Measurements from ENCODE around the gene LLGL2. TPM values are rescaled to one million over a fixed set of nuclear protein-coding genes. Genes with fewer than 3 reads are reported as not detected.

LLGL2 gene
- total and polyA plus RNA-seq, 2 donors (not counting 1 experiment from before 2014, with no cell fraction given), result 40.6 to 52.0 TPM

DNA sequence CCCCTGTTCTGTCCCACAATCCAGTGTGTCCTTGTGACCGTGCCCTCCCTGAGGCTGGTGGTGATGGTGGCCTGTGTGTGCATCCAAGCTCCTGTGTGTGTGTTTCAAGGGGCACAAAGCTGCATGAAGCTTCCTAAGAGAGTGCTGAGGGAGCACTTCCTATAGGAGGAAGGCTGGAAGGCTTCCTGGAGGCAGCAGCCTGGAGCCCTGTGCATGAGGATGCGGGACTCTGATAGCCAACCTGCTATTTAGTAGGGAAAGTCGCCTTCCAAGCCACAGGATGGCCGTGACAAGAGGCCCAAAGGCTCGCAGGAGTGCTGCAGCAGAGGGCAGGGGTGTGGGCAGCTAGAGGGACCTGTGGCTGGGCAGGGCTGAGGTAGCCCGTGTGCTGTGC is 70.4 kb downstream of the LLGL2 start:
- Histone ChIP-seq H3K79me2 (ENCODE audit: control insufficient read depth, insufficient read depth, low read length) (no peaks in the 10 kb centered on the region), H3K4me2 (replicated peaks; ENCODE audit: low read depth, low read length, poor library complexity, severe bottlenecking) (no peak overlapping the region), H4K20me1 (ENCODE audit: control insufficient read depth, insufficient read depth, low read length, poor library complexity, severe bottlenecking) (peaks cover 10% of the 10 kb centered on the region), H3K4me1 (ENCODE audit: control insufficient read depth in 2 of 2, insufficient read depth in 2 of 2, low read length in 2 of 2) (no peaks in the 10 kb centered on the region), H3K9me3 (ENCODE audit: control extremely low read depth in 1 of 3, control insufficient read depth in 2 of 3, insufficient read depth in 1 of 3, low read length in 2 of 3) (no peaks in the 10 kb centered on the region), H2AFZ (ENCODE audit: insufficient read depth, low read depth, low read length, poor library complexity, severe bottlenecking) (no peak overlapping the region), H3K27ac (ENCODE audit: low read length in 2 of 2) (no peak overlapping the region), H3K27me3 (replicated peaks in 1 of 4; ENCODE audit: control extremely low read depth in 1 of 4, control insufficient read depth in 3 of 4, insufficient read depth in 4 of 4, low read length in 3 of 4) (no peaks in the 10 kb centered on the region), H3K9ac (ENCODE audit: low read length) (no peak overlapping the region), H3K4me3 (ENCODE audit: control extremely low read depth in 1 of 5, extremely low read depth in 1 of 5, insufficient read depth in 1 of 5, low read depth in 2 of 5, low read length in 4 of 5) (no peak overlapping the region), H3K36me3 (replicated peaks in 1 of 2; ENCODE audit: control extremely low read depth in 1 of 2, control insufficient read depth in 1 of 2, extremely low read depth in 1 of 2, insufficient read depth in 2 of 2, low read length in 1 of 2) (peaks cover 0 to 14% of the 10 kb centered on the region in 2 experiments)
- Mint-ChIP-seq H3K4me3 (no peak overlapping the region), H3K27ac (no peak overlapping the region), H3K4me1 (peaks cover 3% of the 10 kb centered on the region), H3K9me3 (ENCODE audit: insufficient read depth) (no peaks in the 10 kb centered on the region), H3K27me3 (no peaks in the 10 kb centered on the region)
- ATAC-seq (ENCODE audit: low read depth), result no peak
- TF ChIP-seq, protein P1, sequence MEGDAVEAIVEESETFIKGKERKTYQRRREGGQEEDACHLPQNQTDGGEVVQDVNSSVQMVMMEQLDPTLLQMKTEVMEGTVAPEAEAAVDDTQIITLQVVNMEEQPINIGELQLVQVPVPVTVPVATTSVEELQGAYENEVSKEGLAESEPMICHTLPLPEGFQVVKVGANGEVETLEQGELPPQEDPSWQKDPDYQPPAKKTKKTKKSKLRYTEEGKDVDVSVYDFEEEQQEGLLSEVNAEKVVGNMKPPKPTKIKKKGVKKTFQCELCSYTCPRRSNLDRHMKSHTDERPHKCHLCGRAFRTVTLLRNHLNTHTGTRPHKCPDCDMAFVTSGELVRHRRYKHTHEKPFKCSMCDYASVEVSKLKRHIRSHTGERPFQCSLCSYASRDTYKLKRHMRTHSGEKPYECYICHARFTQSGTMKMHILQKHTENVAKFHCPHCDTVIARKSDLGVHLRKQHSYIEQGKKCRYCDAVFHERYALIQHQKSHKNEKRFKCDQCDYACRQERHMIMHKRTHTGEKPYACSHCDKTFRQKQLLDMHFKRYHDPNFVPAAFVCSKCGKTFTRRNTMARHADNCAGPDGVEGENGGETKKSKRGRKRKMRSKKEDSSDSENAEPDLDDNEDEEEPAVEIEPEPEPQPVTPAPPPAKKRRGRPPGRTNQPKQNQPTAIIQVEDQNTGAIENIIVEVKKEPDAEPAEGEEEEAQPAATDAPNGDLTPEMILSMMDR (IDR thresholded peaks at IDR 0.05), result no peak
- TF ChIP-seq EZH2 (IDR thresholded peaks at IDR 0.05; ENCODE audit: borderline replicate concordance, insufficient read depth, low read depth, low read length, poor library complexity, severe bottlenecking), result no peak
- no peak for DNase-seq
- POLR2A ChIA-PET, result interaction anchor here (0.6 kb wide), 2 partner anchors 151 to 481 kb away, joined by 3 to 7 read pairs; no protein-coding TSS in a partner anchor
- 95% methylated on average over 6 of the region's 6 CpGs for WGBS (ENCODE audit: insufficient coverage)
- intact Hi-C loops (cut with micrococcal nuclease), result no loop called here
- CTCF ChIA-PET, result interaction anchor here (1.0 kb wide), 1 partner anchor 25 kb away, joined by 3 read pairs; no protein-coding TSS in a partner anchor

GRCh38 chr17:75596320-75597087 is 71.0 kb downstream of the LLGL2 start:
- H3K9me3 ChIP-seq (ENCODE audit: control extremely low read depth in 1 of 3, control insufficient read depth in 2 of 3, insufficient read depth in 1 of 3, low read length in 2 of 3), result no peaks in the 10 kb centered on the region
- H3K27ac Mint-ChIP-seq, result no peak overlapping the region
- H3K4me3 Mint-ChIP-seq, result no peak overlapping the region
- H3K27me3 ChIP-seq (replicated peaks in 1 of 4; ENCODE audit: control extremely low read depth in 1 of 4, control insufficient read depth in 3 of 4, insufficient read depth in 4 of 4, low read length in 3 of 4), result no peaks in the 10 kb centered on the region
- no peak overlapping the region for H3K9ac ChIP-seq (ENCODE audit: low read length)
- no peaks in the 10 kb centered on the region for H3K27me3 Mint-ChIP-seq
- intact Hi-C loops (cut with micrococcal nuclease), result no loop called here
- ChIA-PET POLR2A (no interaction called here), CTCF (interaction anchor here (1.0 kb wide), 1 partner anchor 25 kb away, joined by 3 read pairs; no protein-coding TSS in a partner anchor)
- WGBS (ENCODE audit: insufficient coverage), result 96% methylated on average over 12 of the region's 17 CpGs
- peaks cover 7% of the 10 kb centered on the region for H4K20me1 ChIP-seq (ENCODE audit: control insufficient read depth, insufficient read depth, low read length, poor library complexity, severe bottlenecking)
- H2AFZ ChIP-seq (ENCODE audit: insufficient read depth, low read depth, low read length, poor library complexity, severe bottlenecking), result no peak overlapping the region
- H3K79me2 ChIP-seq (ENCODE audit: control insufficient read depth, insufficient read depth, low read length), result no peaks in the 10 kb centered on the region
- no peaks in the 10 kb centered on the region for H3K4me1 Mint-ChIP-seq
- no peaks in the 10 kb centered on the region for H3K4me1 ChIP-seq (ENCODE audit: control insufficient read depth in 2 of 2, insufficient read depth in 2 of 2, low read length in 2 of 2)
- H3K9me3 Mint-ChIP-seq (ENCODE audit: insufficient read depth), result no peaks in the 10 kb centered on the region
- peaks cover 0 to 9% of the 10 kb centered on the region in 2 experiments for H3K36me3 ChIP-seq (replicated peaks in 1 of 2; ENCODE audit: control extremely low read depth in 1 of 2, control insufficient read depth in 1 of 2, extremely low read depth in 1 of 2, insufficient read depth in 2 of 2, low read length in 1 of 2)
- H3K27ac ChIP-seq (ENCODE audit: low read length in 2 of 2), result no peak overlapping the region
- H3K4me2 ChIP-seq (replicated peaks; ENCODE audit: low read depth, low read length, poor library complexity, severe bottlenecking), result no peak overlapping the region
- no peak overlapping the region for H3K4me3 ChIP-seq (ENCODE audit: control extremely low read depth in 1 of 5, extremely low read depth in 1 of 5, insufficient read depth in 1 of 5, low read depth in 2 of 5, low read length in 4 of 5)
- TF ChIP-seq, protein P1 (IDR thresholded peaks at IDR 0.05), result no peak
- no peak for TF ChIP-seq EZH2 (IDR thresholded peaks at IDR 0.05; ENCODE audit: borderline replicate concordance, insufficient read depth, low read depth, low read length, poor library complexity, severe bottlenecking)
- DNase-seq (no peak), ATAC-seq (ENCODE audit: low read depth) (no peak)
